HG02973 (cell line): Measurements from ENCODE around the gene SPP2.

Source experiments
- ATAC-seq: cut with Tn5 transposase; IDR thresholded peaks from one replicate; pipeline ENCODE4 v1.9.1; 2021; ENCODE audit warnings: moderate library complexity; ENCODE audit not compliant: unreplicated experiment

The SPP2 gene

GRCh38 chr2:234091883-234092282 is 41.4 kb downstream of the SPP2 start:
- ATAC-seq: no peak

GRCh38 chr2:234092344-234092743 is 41.8 kb downstream of the SPP2 start:
- no peak for ATAC-seq

GRCh38 chr2:234095301-234095700 is 44.8 kb downstream of the SPP2 start:
- ATAC-seq: no peak

- no peak for ATAC-seq
Measured at GRCh38 chr2:234096164-234096563, 45.7 kb downstream of the SPP2 start.

GRCh38 chr2:234098681-234099080 is 48.2 kb downstream of the SPP2 start:
- ATAC-seq: no peak

GRCh38 chr2:234099266-234099665 is 48.8 kb downstream of the SPP2 start:
- ATAC-seq: no peak

GRCh38 chr2:234100686-234101085 is 50.2 kb downstream of the SPP2 start:
- no peak for ATAC-seq

GRCh38 chr2:234102112-234102511 is 51.6 kb downstream of the SPP2 start:
- ATAC-seq: no peak

GRCh38 chr2:234107861-234108260 is 57.4 kb downstream of the SPP2 start:
- ATAC-seq: no peak

- no peak for ATAC-seq
Measured at GRCh38 chr2:234109321-234109720, 58.8 kb downstream of the SPP2 start.

GRCh38 chr2:234110219-234110618 is 59.7 kb downstream of the SPP2 start:
- ATAC-seq: no peak

GRCh38 chr2:234111523-234111922 is 61.0 kb downstream of the SPP2 start:
- no peak for ATAC-seq

- ATAC-seq: no peak
Measured at GRCh38 chr2:234116010-234116409, 65.5 kb downstream of the SPP2 start.

GRCh38 chr2:234121999-234122398 is 71.5 kb downstream of the SPP2 start:
- ATAC-seq: no peak

GRCh38 chr2:234125451-234126145 is 75.1 kb downstream of the SPP2 start:
- no peak for ATAC-seq

- ATAC-seq: no peak
Measured at GRCh38 chr2:234126146-234126470, 75.6 kb downstream of the SPP2 start.
